AG04450 (cell line): Measurements from ENCODE around the gene GPC3. TPM values are rescaled to one million over a fixed set of nuclear protein-coding genes. Genes with fewer than 3 reads are reported as not detected.

Experiments used
- CTCF ChIA-PET: fragments of 300-600, 350-600 bp; formaldehyde crosslinking; extraction: SDS; loops from one replicate; lab custom pipeline; 2022; ENCODE audit warnings: antibody characterized with exemption, inconsistent platforms; lab: Charles Lee
- POLR2A ChIA-PET: fragments of 350-600 bp; formaldehyde crosslinking; extraction: SDS; loops from one replicate; lab custom pipeline; 2021; ENCODE audit warnings: antibody characterized with exemption, inconsistent platforms; lab: Yijun Ruan, JAX
- DNase-seq: peaks from one replicate; pipeline ENCODE4 v3.0.0-alpha.2; 2011; ENCODE audit warnings: low read depth, low spot score
- H3K27ac ChIP-seq: one replicate; pipeline ENCODE4 v1.5.1; 2012; ENCODE audit warnings: low read depth, low read length, control low read depth
- H3K27me3 ChIP-seq: one replicate; pipeline ENCODE4 v1.6.0; 2012; ENCODE audit warnings: low read length; ENCODE audit not compliant: control insufficient read depth, insufficient read depth
- H3K4me3 ChIP-seq: 2 replicates; pipeline ENCODE4 v1.5.1; 2011; ENCODE audit warnings: mild to moderate bottlenecking, low read depth, low read length, control low read depth
- H3K9me3 ChIP-seq: 2 replicates; pipeline ENCODE4 v1.5.1; 2012; ENCODE audit warnings: low read length; ENCODE audit not compliant: control insufficient read depth, insufficient read depth
- CTCF ChIP-seq: IDR thresholded peaks from 2 replicates; pipeline ENCODE4 v1.5.1; 2011; ENCODE audit warnings: low read depth, low read length, control low read depth, inconsistent platforms
- polyA plus RNA-seq: library from polyadenylated mRNA; depleted of rRNA; stranded (reverse); fragments of >200 nt; gene quantifications from 2 replicates; pipeline ENCODE4 v1.2.3, GENCODE V29; 2011

GPC3 gene
- polyA plus RNA-seq, 1 experiment = not detected

DNA sequence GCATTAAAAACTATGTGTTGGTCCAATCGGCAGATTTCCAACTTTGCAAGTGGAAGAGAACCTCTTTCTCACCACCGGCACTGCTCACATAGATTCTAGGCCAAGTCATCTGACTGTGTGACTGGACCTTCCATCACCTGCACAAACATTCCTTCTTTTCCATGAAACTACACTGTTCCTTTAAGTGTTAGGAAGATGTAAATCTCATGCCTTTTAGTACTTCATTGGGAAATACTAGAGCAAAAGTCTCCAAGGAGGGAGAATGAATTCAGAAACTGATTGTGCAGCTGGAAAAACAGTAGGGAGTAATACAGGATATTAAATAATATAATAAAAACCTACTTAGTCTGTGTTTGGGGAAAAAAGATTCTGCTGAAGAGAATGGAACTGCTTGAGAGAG is 238.2 kb downstream of the GPC3 start:
- Histone ChIP-seq H3K27ac (no peak overlapping the region), H3K27me3 (no peaks in the 10 kb centered on the region)

GRCh38 chrX:133746593-133746992 is 238.8 kb downstream of the GPC3 start:
- ChIA-PET CTCF (no interaction called here), POLR2A (no interaction called here)
- no peaks in the 10 kb centered on the region for H3K27me3 ChIP-seq
- no peaks in the 10 kb centered on the region for H3K9me3 ChIP-seq
- H3K27ac ChIP-seq = no peak overlapping the region
- no peak for DNase-seq
- H3K4me3 ChIP-seq = no peak overlapping the region
- TF ChIP-seq CTCF = no peak

More for the DNA sequence above, 238.2 kb downstream of the GPC3 start:
- ChIA-PET POLR2A (no interaction called here), CTCF (no interaction called here)
- Histone ChIP-seq H3K4me3 (no peak overlapping the region), H3K9me3 (no peaks in the 10 kb centered on the region)
- DNase-seq = no peak
- no peak for TF ChIP-seq CTCF

GRCh38 chrX:133745349-133745748 is 240.0 kb downstream of the GPC3 start:
- no peak for TF ChIP-seq CTCF
- H3K27me3 ChIP-seq = no peaks in the 10 kb centered on the region
- no peak for DNase-seq
- CTCF ChIA-PET = interaction anchor here (0.6 kb wide), 1 partner anchor 116 kb away, joined by 3 read pairs; no protein-coding TSS in a partner anchor
- POLR2A ChIA-PET = no interaction called here
- H3K27ac ChIP-seq = no peak overlapping the region
- H3K4me3 ChIP-seq = no peak overlapping the region
- no peaks in the 10 kb centered on the region for H3K9me3 ChIP-seq

DNA sequence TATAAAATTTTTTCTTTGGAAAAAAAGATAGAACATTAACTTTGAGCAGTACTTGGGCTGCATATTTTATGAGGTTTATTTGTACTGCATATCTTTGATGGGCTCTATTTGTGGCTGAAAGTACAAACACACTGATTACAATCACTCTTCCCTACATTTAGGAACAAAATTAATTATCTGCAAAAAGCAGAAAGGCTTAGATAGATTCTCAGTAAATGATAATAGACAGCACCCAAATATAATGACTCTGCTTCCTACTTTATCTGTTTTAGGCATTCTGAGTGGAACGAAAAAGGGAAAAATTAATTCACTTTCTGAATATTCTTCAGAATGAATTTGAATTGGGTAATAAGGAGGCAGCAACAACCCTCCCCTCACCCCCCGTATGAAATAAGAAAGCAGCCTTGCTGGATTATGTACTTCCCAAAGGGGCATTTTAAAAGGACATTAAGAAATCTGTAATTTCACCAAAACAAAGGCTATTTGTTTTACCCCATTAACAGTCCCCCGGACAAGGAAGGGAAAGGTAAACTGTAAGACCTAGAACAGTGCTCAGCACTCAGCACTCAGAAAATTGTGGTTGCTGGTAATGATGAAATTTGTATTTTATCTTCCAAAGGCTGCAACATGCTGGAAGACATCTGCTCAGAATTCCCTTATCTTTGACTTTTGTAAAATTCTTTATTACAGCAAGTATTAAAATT is 242.6 kb downstream of the GPC3 start:
- ChIA-PET CTCF (no interaction called here), POLR2A (no interaction called here)

More for the DNA sequence above, 242.6 kb downstream of the GPC3 start:
- no peak for TF ChIP-seq CTCF
- no peak for DNase-seq
- no peaks in the 10 kb centered on the region for H3K9me3 ChIP-seq
- H3K27ac ChIP-seq = no peak overlapping the region
- H3K27me3 ChIP-seq = no peaks in the 10 kb centered on the region
- H3K4me3 ChIP-seq = no peak overlapping the region
